Measurements from ENCODE around the gene FGF18. TPM values are rescaled to one million over a fixed set of nuclear protein-coding genes. Genes with fewer than 3 reads are reported as not detected.

Gene FGF18
- total and polyA plus RNA-seq, 10 of the 15 experiments (the other 5 are each of a cell fraction or from before 2014, with no cell fraction given): 0.03 to 0.10 (median 0.06) TPM; not detected in 5

DNA sequence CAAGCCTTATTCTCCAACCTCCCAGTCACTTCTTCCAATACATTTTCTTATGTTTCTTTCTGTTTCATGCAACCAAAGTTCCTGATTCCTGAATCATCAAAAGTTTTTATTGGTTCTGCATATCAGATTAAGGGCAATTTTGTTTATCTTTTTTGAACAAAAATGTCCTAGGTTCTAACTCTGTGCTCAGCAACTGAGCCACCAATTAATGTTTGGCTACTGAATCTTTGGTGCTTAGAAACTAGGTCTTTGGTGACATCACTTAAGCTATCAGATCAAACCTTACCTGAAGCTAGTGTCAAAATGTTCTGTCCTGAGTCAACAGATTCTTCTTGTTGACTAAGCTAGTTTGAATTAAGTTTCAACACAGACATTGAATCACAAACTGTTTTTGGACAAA lies 56.1 kb downstream of the FGF18 start (continued):
- TF ChIP-seq, protein P1, sequence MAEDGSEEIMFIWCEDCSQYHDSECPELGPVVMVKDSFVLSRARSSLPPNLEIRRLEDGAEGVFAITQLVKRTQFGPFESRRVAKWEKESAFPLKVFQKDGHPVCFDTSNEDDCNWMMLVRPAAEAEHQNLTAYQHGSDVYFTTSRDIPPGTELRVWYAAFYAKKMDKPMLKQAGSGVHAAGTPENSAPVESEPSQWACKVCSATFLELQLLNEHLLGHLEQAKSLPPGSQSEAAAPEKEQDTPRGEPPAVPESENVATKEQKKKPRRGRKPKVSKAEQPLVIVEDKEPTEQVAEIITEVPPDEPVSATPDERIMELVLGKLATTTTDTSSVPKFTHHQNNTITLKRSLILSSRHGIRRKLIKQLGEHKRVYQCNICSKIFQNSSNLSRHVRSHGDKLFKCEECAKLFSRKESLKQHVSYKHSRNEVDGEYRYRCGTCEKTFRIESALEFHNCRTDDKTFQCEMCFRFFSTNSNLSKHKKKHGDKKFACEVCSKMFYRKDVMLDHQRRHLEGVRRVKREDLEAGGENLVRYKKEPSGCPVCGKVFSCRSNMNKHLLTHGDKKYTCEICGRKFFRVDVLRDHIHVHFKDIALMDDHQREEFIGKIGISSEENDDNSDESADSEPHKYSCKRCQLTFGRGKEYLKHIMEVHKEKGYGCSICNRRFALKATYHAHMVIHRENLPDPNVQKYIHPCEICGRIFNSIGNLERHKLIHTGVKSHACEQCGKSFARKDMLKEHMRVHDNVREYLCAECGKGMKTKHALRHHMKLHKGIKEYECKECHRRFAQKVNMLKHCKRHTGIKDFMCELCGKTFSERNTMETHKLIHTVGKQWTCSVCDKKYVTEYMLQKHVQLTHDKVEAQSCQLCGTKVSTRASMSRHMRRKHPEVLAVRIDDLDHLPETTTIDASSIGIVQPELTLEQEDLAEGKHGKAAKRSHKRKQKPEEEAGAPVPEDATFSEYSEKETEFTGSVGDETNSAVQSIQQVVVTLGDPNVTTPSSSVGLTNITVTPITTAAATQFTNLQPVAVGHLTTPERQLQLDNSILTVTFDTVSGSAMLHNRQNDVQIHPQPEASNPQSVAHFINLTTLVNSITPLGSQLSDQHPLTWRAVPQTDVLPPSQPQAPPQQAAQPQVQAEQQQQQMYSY (CRISPR knock-in tag; IDR thresholded peaks at IDR 0.05): no peak

DNA sequence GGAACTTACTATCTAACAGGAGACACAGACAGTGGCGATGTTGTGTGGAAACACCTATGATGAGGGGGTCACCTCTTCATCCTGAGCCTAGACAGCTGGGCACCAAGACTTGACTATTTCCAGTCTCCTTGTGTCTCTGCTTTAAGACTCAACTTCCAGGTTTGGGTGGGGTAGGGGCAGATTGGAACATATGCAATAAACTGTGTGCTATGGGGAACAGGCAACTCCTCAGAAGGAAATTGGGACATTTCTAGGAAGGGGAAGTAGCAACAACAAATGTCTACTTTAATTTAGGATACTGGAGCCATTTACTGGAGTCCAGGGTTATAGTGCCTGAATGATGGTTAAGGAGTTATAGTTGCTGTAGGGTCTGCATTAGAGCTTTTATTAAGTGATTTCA lies 57.3 kb downstream of the FGF18 start:
- H3K27me3 ChIP-seq (replicated peaks in 1 of 2; ENCODE audit: control insufficient read depth in 2 of 2, insufficient read depth in 2 of 2, low read length in 1 of 2): no peaks in the 10 kb centered on the region; a peak in 1 of 4 replicates
- H3K4me1 ChIP-seq (ENCODE audit: control insufficient read depth, insufficient read depth, low read length): peaks cover 3% of the 10 kb centered on the region
- DNase-seq (ENCODE audit: low read depth, low spot score) (no peak), ATAC-seq (no peak), FAIRE-seq (no peak)
- no peaks in the 10 kb centered on the region for H3K36me3 ChIP-seq (ENCODE audit: control insufficient read depth in 2 of 2, insufficient read depth in 2 of 2, low read length in 1 of 2)
- no peak overlapping the region for H3K4me3 ChIP-seq
- no peak overlapping the region for H3K27ac ChIP-seq (ENCODE audit: control insufficient read depth, insufficient read depth)
- POLR2A ChIA-PET: no interaction called here
- CTCF ChIA-PET: interaction anchor here (0.6 kb wide), 1 partner anchor 152 kb away, joined by 3 read pairs; no protein-coding TSS in a partner anchor
- BruUV-seq (replicated peaks): no TSS peak
- H3K4me2 ChIP-seq (ENCODE audit: control insufficient read depth, insufficient read depth): no peak overlapping the region
- no peak overlapping the region for H2AFZ ChIP-seq (ENCODE audit: control insufficient read depth, low read depth, low read length)
- SMC1A ChIA-PET (ENCODE audit: uncharacterized antibody, unreplicated experiment): no interaction called here
- H4K20me1 ChIP-seq (ENCODE audit: control insufficient read depth, insufficient read depth): no peaks in the 10 kb centered on the region
- RAD21 ChIA-PET (ENCODE audit: unreplicated experiment): no interaction called here
- H3K9ac ChIP-seq (ENCODE audit: control insufficient read depth, insufficient read depth, low read length): no peak overlapping the region
- intact Hi-C loops (cut with micrococcal nuclease; ENCODE audit: unreplicated experiment) (no loop called here), in situ Hi-C loops (cut with MboI) (no loop called here)
- H3K9me3 ChIP-seq (replicated peaks; ENCODE audit: control insufficient read depth, insufficient read depth, low read length): no peaks in the 10 kb centered on the region
- WGBS (ENCODE audit: insufficient coverage, insufficient replicate concordance, low lambda C conversion rate, missing lambda C conversion rate): 77% methylated on average over 1 of the region's 1 CpG
- no peaks in the 10 kb centered on the region for H3K79me2 ChIP-seq (ENCODE audit: control insufficient read depth, insufficient read depth, low read length)
- TF ChIP-seq SP1 (IDR thresholded peaks at IDR 0.05; ENCODE audit: low read depth, low read length) (no peak), CHD2 (IDR thresholded peaks at IDR 0.05; ENCODE audit: borderline replicate concordance, low read depth, low read length) (no peak), RCOR1 (conservative IDR thresholded peaks at IDR 0.05; ENCODE audit: low read depth, low read length) (no peak), FOS (IDR thresholded peaks at IDR 0.05; ENCODE audit: borderline replicate concordance, extremely low read depth, insufficient read length) (no peak), ZZZ3 (IDR thresholded peaks at IDR 0.05; ENCODE audit: control insufficient read depth, insufficient read length, low read depth) (no peak), STAT3 (IDR thresholded peaks at IDR 0.05; ENCODE audit: low read depth, low read length) (no peak)
- TF ChIP-seq, protein P2, sequence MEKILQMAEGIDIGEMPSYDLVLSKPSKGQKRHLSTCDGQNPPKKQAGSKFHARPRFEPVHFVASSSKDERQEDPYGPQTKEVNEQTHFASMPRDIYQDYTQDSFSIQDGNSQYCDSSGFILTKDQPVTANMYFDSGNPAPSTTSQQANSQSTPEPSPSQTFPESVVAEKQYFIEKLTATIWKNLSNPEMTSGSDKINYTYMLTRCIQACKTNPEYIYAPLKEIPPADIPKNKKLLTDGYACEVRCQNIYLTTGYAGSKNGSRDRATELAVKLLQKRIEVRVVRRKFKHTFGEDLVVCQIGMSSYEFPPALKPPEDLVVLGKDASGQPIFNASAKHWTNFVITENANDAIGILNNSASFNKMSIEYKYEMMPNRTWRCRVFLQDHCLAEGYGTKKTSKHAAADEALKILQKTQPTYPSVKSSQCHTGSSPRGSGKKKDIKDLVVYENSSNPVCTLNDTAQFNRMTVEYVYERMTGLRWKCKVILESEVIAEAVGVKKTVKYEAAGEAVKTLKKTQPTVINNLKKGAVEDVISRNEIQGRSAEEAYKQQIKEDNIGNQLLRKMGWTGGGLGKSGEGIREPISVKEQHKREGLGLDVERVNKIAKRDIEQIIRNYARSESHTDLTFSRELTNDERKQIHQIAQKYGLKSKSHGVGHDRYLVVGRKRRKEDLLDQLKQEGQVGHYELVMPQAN (conservative IDR thresholded peaks at IDR 0.05): no peak
- TF ChIP-seq, protein P3, sequence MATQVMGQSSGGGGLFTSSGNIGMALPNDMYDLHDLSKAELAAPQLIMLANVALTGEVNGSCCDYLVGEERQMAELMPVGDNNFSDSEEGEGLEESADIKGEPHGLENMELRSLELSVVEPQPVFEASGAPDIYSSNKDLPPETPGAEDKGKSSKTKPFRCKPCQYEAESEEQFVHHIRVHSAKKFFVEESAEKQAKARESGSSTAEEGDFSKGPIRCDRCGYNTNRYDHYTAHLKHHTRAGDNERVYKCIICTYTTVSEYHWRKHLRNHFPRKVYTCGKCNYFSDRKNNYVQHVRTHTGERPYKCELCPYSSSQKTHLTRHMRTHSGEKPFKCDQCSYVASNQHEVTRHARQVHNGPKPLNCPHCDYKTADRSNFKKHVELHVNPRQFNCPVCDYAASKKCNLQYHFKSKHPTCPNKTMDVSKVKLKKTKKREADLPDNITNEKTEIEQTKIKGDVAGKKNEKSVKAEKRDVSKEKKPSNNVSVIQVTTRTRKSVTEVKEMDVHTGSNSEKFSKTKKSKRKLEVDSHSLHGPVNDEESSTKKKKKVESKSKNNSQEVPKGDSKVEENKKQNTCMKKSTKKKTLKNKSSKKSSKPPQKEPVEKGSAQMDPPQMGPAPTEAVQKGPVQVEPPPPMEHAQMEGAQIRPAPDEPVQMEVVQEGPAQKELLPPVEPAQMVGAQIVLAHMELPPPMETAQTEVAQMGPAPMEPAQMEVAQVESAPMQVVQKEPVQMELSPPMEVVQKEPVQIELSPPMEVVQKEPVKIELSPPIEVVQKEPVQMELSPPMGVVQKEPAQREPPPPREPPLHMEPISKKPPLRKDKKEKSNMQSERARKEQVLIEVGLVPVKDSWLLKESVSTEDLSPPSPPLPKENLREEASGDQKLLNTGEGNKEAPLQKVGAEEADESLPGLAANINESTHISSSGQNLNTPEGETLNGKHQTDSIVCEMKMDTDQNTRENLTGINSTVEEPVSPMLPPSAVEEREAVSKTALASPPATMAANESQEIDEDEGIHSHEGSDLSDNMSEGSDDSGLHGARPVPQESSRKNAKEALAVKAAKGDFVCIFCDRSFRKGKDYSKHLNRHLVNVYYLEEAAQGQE (IDR thresholded peaks at IDR 0.05; ENCODE audit: low read depth, low read length): no peak
- TF ChIP-seq, protein P4, sequence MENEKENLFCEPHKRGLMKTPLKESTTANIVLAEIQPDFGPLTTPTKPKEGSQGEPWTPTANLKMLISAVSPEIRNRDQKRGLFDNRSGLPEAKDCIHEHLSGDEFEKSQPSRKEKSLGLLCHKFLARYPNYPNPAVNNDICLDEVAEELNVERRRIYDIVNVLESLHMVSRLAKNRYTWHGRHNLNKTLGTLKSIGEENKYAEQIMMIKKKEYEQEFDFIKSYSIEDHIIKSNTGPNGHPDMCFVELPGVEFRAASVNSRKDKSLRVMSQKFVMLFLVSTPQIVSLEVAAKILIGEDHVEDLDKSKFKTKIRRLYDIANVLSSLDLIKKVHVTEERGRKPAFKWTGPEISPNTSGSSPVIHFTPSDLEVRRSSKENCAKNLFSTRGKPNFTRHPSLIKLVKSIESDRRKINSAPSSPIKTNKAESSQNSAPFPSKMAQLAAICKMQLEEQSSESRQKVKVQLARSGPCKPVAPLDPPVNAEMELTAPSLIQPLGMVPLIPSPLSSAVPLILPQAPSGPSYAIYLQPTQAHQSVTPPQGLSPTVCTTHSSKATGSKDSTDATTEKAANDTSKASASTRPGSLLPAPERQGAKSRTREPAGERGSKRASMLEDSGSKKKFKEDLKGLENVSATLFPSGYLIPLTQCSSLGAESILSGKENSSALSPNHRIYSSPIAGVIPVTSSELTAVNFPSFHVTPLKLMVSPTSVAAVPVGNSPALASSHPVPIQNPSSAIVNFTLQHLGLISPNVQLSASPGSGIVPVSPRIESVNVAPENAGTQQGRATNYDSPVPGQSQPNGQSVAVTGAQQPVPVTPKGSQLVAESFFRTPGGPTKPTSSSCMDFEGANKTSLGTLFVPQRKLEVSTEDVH (IDR thresholded peaks at IDR 0.05; ENCODE audit: low read depth, partially characterized antibody): no peak
